HEK293 (cell line): Measurements from ENCODE around the gene PHF8.

Source experiments
- CTCF ChIA-PET: fragments of 350-600 bp; formaldehyde crosslinking; extraction: SDS; loops from one replicate; lab custom pipeline; 2021; ENCODE audit warnings: antibody characterized with exemption; lab: Yijun Ruan, JAX
- POLR2A ChIA-PET: fragments of 300-600 bp; formaldehyde crosslinking; extraction: SDS; loops from one replicate; lab custom pipeline; 2020; ENCODE audit warnings: antibody characterized with exemption, inconsistent platforms; lab: Yijun Ruan, JAX
- H3K27ac ChIP-seq: fragments of 200-500 bp; sonication (Bioruptor generic); 2 replicates; pipeline ENCODE4 v1.5.1; 2014; ENCODE audit warnings: low read depth, low read length, control low read depth, inconsistent platforms; ENCODE audit errors: extremely low read depth
- H3K36me3 ChIP-seq, 2 experiments: fragments of 200-500 bp in 1 of 2; sonication (Bioruptor generic) in 1 of 2; 1 replicate in 1 of 2; 2 replicates in 1 of 2; pipeline ENCODE4 v1.5.1; 2014 to 2017; ENCODE audit warnings: inconsistent platforms in 2 of 2, low read length in 2 of 2; ENCODE audit not compliant: control insufficient read depth in 2 of 2, insufficient read depth in 1 of 2
- H3K4me1 ChIP-seq: fragments of 200-500 bp; sonication (Bioruptor generic); 2 replicates; pipeline ENCODE4 v1.5.1; 2014; ENCODE audit warnings: mild to moderate bottlenecking, low read length, inconsistent platforms; ENCODE audit not compliant: control insufficient read depth, insufficient read depth
- H3K4me3 ChIP-seq: 2 replicates; pipeline ENCODE4 v1.5.1; 2011; ENCODE audit warnings: low read depth, mild to moderate bottlenecking, control low read depth, low read length, moderate library complexity
- H3K9me3 ChIP-seq: fragments of 200-500 bp; sonication (Bioruptor generic); 2 replicates; pipeline ENCODE4 v1.5.1; 2014; ENCODE audit warnings: low read depth, low read length, inconsistent platforms; ENCODE audit not compliant: control insufficient read depth, insufficient read depth
- KLF1 ChIP-seq: fragments of 450-650 bp; formaldehyde crosslinking; IDR thresholded peaks from 2 replicates; pipeline ENCODE4 v1.5.1; 2016; ENCODE audit warnings: missing biosample characterization, missing genetic modification characterization
- OSR2 ChIP-seq: fragments of 450-650 bp; formaldehyde crosslinking; IDR thresholded peaks from 2 replicates; pipeline ENCODE4 v1.5.1; 2016; ENCODE audit warnings: missing biosample characterization, missing genetic modification characterization
- ZBTB1 ChIP-seq: fragments of 450-650 bp; formaldehyde crosslinking; IDR thresholded peaks from 2 replicates; pipeline ENCODE4 v1.5.1; 2016; ENCODE audit warnings: missing biosample characterization, missing genetic modification characterization
- ZBTB48 ChIP-seq: fragments of 450-650 bp; formaldehyde crosslinking; IDR thresholded peaks from 2 replicates; pipeline ENCODE4 v1.5.1; 2016; ENCODE audit warnings: missing biosample characterization, missing genetic modification characterization
- ZNF112 ChIP-seq: fragments of 450-650 bp; formaldehyde crosslinking; IDR thresholded peaks from 2 replicates; pipeline ENCODE4 v1.5.0; 2017; ENCODE audit warnings: missing biosample characterization, missing genetic modification characterization
- ZNF214 ChIP-seq: fragments of 450-650 bp; formaldehyde crosslinking; IDR thresholded peaks from 2 replicates; pipeline ENCODE4 v1.5.1; 2017; ENCODE audit warnings: missing biosample characterization, mild to moderate bottlenecking, missing genetic modification characterization, borderline replicate concordance
- ZNF221 ChIP-seq: fragments of 450-650 bp; formaldehyde crosslinking; IDR thresholded peaks from 2 replicates; pipeline ENCODE4 v1.5.1; 2017; ENCODE audit warnings: missing biosample characterization, missing genetic modification characterization, borderline replicate concordance
- ZNF23 ChIP-seq: fragments of 450-650 bp; formaldehyde crosslinking; IDR thresholded peaks from 2 replicates; pipeline ENCODE4 v1.5.1; 2016; ENCODE audit warnings: missing biosample characterization, missing genetic modification characterization, borderline replicate concordance
- ZNF292 ChIP-seq: fragments of 450-650 bp; formaldehyde crosslinking; IDR thresholded peaks from 2 replicates; pipeline ENCODE4 v1.5.1; 2016; ENCODE audit warnings: low read depth, missing biosample characterization, missing genetic modification characterization, borderline replicate concordance
- ZNF366 ChIP-seq: fragments of 450-650 bp; formaldehyde crosslinking; conservative IDR thresholded peaks from 2 replicates; pipeline ENCODE4 v1.5.1; 2016; ENCODE audit warnings: missing biosample characterization, missing genetic modification characterization
- ZNF391 ChIP-seq: fragments of 450-650 bp; formaldehyde crosslinking; IDR thresholded peaks from 2 replicates; pipeline ENCODE4 v1.5.1; 2016; ENCODE audit warnings: low read depth, missing biosample characterization, missing genetic modification characterization, borderline replicate concordance
- ZNF404 ChIP-seq: fragments of 450-650 bp; formaldehyde crosslinking; IDR thresholded peaks from 2 replicates; pipeline ENCODE4 v1.5.1; 2017; ENCODE audit warnings: missing biosample characterization, missing genetic modification characterization
- ZNF510 ChIP-seq: fragments of 450-650 bp; formaldehyde crosslinking; IDR thresholded peaks from 2 replicates; pipeline ENCODE4 v1.5.1; 2018; ENCODE audit warnings: mild to moderate bottlenecking, missing genetic modification characterization, missing biosample characterization; ENCODE audit not compliant: insufficient replicate concordance
- ZNF544 ChIP-seq: fragments of 450-650 bp; formaldehyde crosslinking; IDR thresholded peaks from 2 replicates; pipeline ENCODE4 v1.5.0; 2017; ENCODE audit warnings: missing biosample characterization, missing genetic modification characterization
- ZNF571 ChIP-seq: fragments of 450-650 bp; formaldehyde crosslinking; IDR thresholded peaks from 2 replicates; pipeline ENCODE4 v1.5.0; 2017; ENCODE audit warnings: missing biosample characterization, missing genetic modification characterization
- ZNF600 ChIP-seq: fragments of 450-650 bp; formaldehyde crosslinking; IDR thresholded peaks from 2 replicates; pipeline ENCODE4 v1.5.1; 2016; ENCODE audit warnings: missing biosample characterization, missing genetic modification characterization
- ZNF660 ChIP-seq: fragments of 450-650 bp; IDR thresholded peaks from 2 replicates; pipeline ENCODE4 v1.5.1; 2018; ENCODE audit warnings: missing biosample characterization, mild to moderate bottlenecking, missing genetic modification characterization
- ZNF701 ChIP-seq: fragments of 450-650 bp; formaldehyde crosslinking; IDR thresholded peaks from 2 replicates; pipeline ENCODE4 v1.5.1; 2016; ENCODE audit warnings: missing biosample characterization, missing genetic modification characterization
- ZNF785 ChIP-seq: fragments of 450-650 bp; formaldehyde crosslinking; IDR thresholded peaks from 2 replicates; pipeline ENCODE4 v1.5.1; 2016; ENCODE audit warnings: missing biosample characterization, missing genetic modification characterization
- ZNF837 ChIP-seq: fragments of 450-650 bp; formaldehyde crosslinking; IDR thresholded peaks from 2 replicates; pipeline ENCODE4 v1.5.1; 2016; ENCODE audit warnings: missing biosample characterization, missing genetic modification characterization
- ZSCAN23 ChIP-seq: fragments of 450-650 bp; formaldehyde crosslinking; IDR thresholded peaks from 2 replicates; pipeline ENCODE4 v1.5.1; 2016; ENCODE audit warnings: missing biosample characterization, missing genetic modification characterization
- TF ChIP-seq, protein P1 (sequence below): fragments of 450-650 bp; formaldehyde crosslinking; IDR thresholded peaks from 2 replicates; pipeline ENCODE4 v1.5.1; 2016; ENCODE audit warnings: missing biosample characterization, missing genetic modification characterization
- TF ChIP-seq, protein P2 (sequence below): fragments of 450-650 bp; formaldehyde crosslinking; IDR thresholded peaks from 2 replicates; pipeline ENCODE4 v1.5.1; 2016; ENCODE audit warnings: missing biosample characterization, missing genetic modification characterization
- TF ChIP-seq, protein P3 (sequence below): fragments of 450-650 bp; formaldehyde crosslinking; IDR thresholded peaks from 2 replicates; pipeline ENCODE4 v1.5.0; 2017; ENCODE audit warnings: missing biosample characterization, missing genetic modification characterization, borderline replicate concordance
- TF ChIP-seq, protein P4 (sequence below): fragments of 450-650 bp; formaldehyde crosslinking; IDR thresholded peaks from 2 replicates; pipeline ENCODE4 v1.5.1; 2016; ENCODE audit warnings: missing biosample characterization, missing genetic modification characterization, borderline replicate concordance

The PHF8 gene

DNA sequence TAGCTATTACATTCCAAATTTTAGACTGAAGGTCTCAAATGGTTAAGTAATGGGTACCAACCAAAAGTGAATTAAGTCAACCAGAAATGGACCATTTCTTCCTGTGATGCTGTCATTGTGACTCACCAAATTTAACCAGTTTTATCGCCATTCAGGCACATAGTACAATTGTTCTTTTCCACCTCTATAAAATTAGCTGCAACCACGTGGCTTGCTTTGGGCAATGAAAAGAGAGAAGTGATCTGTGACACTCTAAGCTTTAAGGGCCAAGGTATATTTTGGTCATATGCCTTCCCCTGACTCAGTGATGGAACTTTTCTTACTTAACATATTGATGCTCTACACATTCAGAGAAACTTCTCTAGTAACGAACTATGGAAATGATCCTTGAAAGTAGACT, 20.3 kb upstream of the PHF8 start:
- TF ChIP-seq ZNF292 (no peak), ZNF391 (tag by site-specific recombination) (no peak), ZNF112 (tag by site-specific recombination) (no peak), ZNF785 (tag by site-specific recombination) (no peak), OSR2 (tag by site-specific recombination) (no peak), ZNF571 (tag by site-specific recombination) (no peak), ZNF23 (tag by site-specific recombination) (no peak), ZBTB1 (tag by site-specific recombination) (no peak), ZNF214 (tag by site-specific recombination) (no peak), ZNF701 (no peak)
- TF ChIP-seq, protein P1, sequence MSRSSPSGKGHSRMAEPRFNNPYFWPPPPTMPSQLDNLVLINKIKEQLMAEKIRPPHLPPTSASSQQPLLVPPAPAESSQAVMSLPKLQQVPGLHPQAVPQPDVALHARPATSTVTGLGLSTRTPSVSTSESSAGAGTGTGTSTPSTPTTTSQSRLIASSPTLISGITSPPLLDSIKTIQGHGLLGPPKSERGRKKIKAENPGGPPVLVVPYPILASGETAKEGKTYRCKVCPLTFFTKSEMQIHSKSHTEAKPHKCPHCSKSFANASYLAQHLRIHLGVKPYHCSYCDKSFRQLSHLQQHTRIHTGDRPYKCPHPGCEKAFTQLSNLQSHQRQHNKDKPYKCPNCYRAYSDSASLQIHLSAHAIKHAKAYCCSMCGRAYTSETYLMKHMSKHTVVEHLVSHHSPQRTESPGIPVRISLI (tag by site-specific recombination) = no peak
- TF ChIP-seq, protein P2, sequence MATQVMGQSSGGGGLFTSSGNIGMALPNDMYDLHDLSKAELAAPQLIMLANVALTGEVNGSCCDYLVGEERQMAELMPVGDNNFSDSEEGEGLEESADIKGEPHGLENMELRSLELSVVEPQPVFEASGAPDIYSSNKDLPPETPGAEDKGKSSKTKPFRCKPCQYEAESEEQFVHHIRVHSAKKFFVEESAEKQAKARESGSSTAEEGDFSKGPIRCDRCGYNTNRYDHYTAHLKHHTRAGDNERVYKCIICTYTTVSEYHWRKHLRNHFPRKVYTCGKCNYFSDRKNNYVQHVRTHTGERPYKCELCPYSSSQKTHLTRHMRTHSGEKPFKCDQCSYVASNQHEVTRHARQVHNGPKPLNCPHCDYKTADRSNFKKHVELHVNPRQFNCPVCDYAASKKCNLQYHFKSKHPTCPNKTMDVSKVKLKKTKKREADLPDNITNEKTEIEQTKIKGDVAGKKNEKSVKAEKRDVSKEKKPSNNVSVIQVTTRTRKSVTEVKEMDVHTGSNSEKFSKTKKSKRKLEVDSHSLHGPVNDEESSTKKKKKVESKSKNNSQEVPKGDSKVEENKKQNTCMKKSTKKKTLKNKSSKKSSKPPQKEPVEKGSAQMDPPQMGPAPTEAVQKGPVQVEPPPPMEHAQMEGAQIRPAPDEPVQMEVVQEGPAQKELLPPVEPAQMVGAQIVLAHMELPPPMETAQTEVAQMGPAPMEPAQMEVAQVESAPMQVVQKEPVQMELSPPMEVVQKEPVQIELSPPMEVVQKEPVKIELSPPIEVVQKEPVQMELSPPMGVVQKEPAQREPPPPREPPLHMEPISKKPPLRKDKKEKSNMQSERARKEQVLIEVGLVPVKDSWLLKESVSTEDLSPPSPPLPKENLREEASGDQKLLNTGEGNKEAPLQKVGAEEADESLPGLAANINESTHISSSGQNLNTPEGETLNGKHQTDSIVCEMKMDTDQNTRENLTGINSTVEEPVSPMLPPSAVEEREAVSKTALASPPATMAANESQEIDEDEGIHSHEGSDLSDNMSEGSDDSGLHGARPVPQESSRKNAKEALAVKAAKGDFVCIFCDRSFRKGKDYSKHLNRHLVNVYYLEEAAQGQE (tag by site-specific recombination) = no peak
- H3K4me3 ChIP-seq = no peak overlapping the region
- CTCF ChIA-PET = no interaction called here
- no peaks in the 10 kb centered on the region for H3K9me3 ChIP-seq
- H3K27ac ChIP-seq = no peak overlapping the region
- POLR2A ChIA-PET = no interaction called here
- no peaks in the 10 kb centered on the region for H3K4me1 ChIP-seq
- H3K36me3 ChIP-seq = no peaks in the 10 kb centered on the region

DNA sequence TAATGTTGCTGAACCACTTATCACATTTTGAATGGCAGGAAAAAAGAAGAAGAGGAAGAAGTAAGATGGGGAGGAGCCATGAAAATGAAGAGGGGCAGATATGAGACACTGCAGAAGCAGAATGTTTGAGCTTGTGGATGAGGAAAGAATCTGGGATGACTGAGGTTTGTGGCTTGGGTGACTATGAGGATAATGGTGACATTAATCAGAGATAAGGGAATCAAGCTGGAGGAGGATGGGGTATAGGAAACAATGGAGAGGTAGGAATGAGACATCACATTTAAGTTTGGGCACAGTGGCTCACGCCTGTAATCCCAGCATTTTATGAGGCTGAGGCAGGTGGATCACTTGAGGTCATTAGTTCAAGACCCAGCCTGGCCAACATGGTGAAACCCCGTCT, 19.1 kb upstream of the PHF8 start:
- H3K4me3 ChIP-seq = no peak overlapping the region
- POLR2A ChIA-PET = no interaction called here
- no peak for TF ChIP-seq ZNF660
- TF ChIP-seq ZNF544 = no peak
- no peak for TF ChIP-seq ZNF600
- TF ChIP-seq ZBTB48 (tag by site-specific recombination) = no peak
- TF ChIP-seq ZNF510 (tag by site-specific recombination) = no peak
- TF ChIP-seq, protein P3, sequence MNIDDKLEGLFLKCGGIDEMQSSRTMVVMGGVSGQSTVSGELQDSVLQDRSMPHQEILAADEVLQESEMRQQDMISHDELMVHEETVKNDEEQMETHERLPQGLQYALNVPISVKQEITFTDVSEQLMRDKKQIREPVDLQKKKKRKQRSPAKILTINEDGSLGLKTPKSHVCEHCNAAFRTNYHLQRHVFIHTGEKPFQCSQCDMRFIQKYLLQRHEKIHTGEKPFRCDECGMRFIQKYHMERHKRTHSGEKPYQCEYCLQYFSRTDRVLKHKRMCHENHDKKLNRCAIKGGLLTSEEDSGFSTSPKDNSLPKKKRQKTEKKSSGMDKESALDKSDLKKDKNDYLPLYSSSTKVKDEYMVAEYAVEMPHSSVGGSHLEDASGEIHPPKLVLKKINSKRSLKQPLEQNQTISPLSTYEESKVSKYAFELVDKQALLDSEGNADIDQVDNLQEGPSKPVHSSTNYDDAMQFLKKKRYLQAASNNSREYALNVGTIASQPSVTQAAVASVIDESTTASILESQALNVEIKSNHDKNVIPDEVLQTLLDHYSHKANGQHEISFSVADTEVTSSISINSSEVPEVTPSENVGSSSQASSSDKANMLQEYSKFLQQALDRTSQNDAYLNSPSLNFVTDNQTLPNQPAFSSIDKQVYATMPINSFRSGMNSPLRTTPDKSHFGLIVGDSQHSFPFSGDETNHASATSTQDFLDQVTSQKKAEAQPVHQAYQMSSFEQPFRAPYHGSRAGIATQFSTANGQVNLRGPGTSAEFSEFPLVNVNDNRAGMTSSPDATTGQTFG (tag by site-specific recombination) = no peak
- no peak for TF ChIP-seq ZNF837
- no peak for TF ChIP-seq KLF1 (tag by site-specific recombination)
- TF ChIP-seq ZNF221 (tag by site-specific recombination) = no peak
- TF ChIP-seq ZNF366 (tag by site-specific recombination) = no peak
- TF ChIP-seq ZSCAN23 (tag by site-specific recombination) = no peak
- TF ChIP-seq, protein P4, sequence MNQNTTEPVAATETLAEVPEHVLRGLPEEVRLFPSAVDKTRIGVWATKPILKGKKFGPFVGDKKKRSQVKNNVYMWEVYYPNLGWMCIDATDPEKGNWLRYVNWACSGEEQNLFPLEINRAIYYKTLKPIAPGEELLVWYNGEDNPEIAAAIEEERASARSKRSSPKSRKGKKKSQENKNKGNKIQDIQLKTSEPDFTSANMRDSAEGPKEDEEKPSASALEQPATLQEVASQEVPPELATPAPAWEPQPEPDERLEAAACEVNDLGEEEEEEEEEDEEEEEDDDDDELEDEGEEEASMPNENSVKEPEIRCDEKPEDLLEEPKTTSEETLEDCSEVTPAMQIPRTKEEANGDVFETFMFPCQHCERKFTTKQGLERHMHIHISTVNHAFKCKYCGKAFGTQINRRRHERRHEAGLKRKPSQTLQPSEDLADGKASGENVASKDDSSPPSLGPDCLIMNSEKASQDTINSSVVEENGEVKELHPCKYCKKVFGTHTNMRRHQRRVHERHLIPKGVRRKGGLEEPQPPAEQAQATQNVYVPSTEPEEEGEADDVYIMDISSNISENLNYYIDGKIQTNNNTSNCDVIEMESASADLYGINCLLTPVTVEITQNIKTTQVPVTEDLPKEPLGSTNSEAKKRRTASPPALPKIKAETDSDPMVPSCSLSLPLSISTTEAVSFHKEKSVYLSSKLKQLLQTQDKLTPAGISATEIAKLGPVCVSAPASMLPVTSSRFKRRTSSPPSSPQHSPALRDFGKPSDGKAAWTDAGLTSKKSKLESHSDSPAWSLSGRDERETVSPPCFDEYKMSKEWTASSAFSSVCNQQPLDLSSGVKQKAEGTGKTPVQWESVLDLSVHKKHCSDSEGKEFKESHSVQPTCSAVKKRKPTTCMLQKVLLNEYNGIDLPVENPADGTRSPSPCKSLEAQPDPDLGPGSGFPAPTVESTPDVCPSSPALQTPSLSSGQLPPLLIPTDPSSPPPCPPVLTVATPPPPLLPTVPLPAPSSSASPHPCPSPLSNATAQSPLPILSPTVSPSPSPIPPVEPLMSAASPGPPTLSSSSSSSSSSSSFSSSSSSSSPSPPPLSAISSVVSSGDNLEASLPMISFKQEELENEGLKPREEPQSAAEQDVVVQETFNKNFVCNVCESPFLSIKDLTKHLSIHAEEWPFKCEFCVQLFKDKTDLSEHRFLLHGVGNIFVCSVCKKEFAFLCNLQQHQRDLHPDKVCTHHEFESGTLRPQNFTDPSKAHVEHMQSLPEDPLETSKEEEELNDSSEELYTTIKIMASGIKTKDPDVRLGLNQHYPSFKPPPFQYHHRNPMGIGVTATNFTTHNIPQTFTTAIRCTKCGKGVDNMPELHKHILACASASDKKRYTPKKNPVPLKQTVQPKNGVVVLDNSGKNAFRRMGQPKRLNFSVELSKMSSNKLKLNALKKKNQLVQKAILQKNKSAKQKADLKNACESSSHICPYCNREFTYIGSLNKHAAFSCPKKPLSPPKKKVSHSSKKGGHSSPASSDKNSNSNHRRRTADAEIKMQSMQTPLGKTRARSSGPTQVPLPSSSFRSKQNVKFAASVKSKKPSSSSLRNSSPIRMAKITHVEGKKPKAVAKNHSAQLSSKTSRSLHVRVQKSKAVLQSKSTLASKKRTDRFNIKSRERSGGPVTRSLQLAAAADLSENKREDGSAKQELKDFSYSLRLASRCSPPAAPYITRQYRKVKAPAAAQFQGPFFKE = no peak
- TF ChIP-seq ZNF404 (tag by site-specific recombination) = no peak

More for the DNA sequence above, 19.1 kb upstream of the PHF8 start:
- no peaks in the 10 kb centered on the region for H3K9me3 ChIP-seq
- no peak overlapping the region for H3K27ac ChIP-seq
- no peaks in the 10 kb centered on the region for H3K4me1 ChIP-seq
- no peaks in the 10 kb centered on the region for H3K36me3 ChIP-seq
- CTCF ChIA-PET = no interaction called here
